GM12865 (cell line): Measurements from ENCODE around the gene IL1RAPL2.

Source experiments
- DNase-seq: peaks from one replicate; pipeline ENCODE4 v3.0.0; 2010; ENCODE audit warnings: low read depth
- H3K4me3 ChIP-seq: 2 replicates; pipeline ENCODE4 v1.5.1; 2011; ENCODE audit warnings: mild to moderate bottlenecking, low read depth, low read length, control low read depth
- CTCF ChIP-seq: IDR thresholded peaks from 2 replicates; pipeline ENCODE4 v1.5.1; 2011; ENCODE audit warnings: low read length, control low read depth, low read depth, inconsistent platforms; ENCODE audit not compliant: insufficient read depth; ENCODE audit errors: missing control alignments

The IL1RAPL2 gene

GRCh38 chrX:105745863-105746262, 1179.9 kb downstream of the IL1RAPL2 start:
- no peak for DNase-seq
- no peak overlapping the region for H3K4me3 ChIP-seq
- no peak for TF ChIP-seq CTCF

GRCh38 chrX:105752338-105752956, 1186.4 kb downstream of the IL1RAPL2 start:
- DNase-seq: no peak
- no peak overlapping the region for H3K4me3 ChIP-seq
- no peak for TF ChIP-seq CTCF

GRCh38 chrX:105753411-105753810, 1187.4 kb downstream of the IL1RAPL2 start:
- no peak for DNase-seq
- no peak overlapping the region for H3K4me3 ChIP-seq
- TF ChIP-seq CTCF: no peak

GRCh38 chrX:105754286-105754964, 1188.4 kb downstream of the IL1RAPL2 start:
- no peak overlapping the region for H3K4me3 ChIP-seq
- DNase-seq: no peak
- TF ChIP-seq CTCF: no peak

GRCh38 chrX:105755109-105755508, 1189.1 kb downstream of the IL1RAPL2 start:
- DNase-seq: no peak
- no peak for TF ChIP-seq CTCF
- no peak overlapping the region for H3K4me3 ChIP-seq

- DNase-seq: no peak
- no peak for TF ChIP-seq CTCF
- H3K4me3 ChIP-seq: no peak overlapping the region
Observed at GRCh38 chrX:105758754-105759153, 1192.8 kb downstream of the IL1RAPL2 start.

GRCh38 chrX:105759598-105759997, 1193.6 kb downstream of the IL1RAPL2 start:
- no peak for DNase-seq
- TF ChIP-seq CTCF: no peak
- H3K4me3 ChIP-seq: no peak overlapping the region
